Thoracic aorta (tissue), 2 donors: ENCODE measurements around the gene OR8D4. TPM values are rescaled to one million over a fixed set of nuclear protein-coding genes. Genes with fewer than 3 reads are reported as not detected.
"Not testable (repeated sequence)": the region's sequence is repeated elsewhere in the genome, so short reads cannot be mapped to it uniquely, and the experiment has no call there.

Experiments used
- ATAC-seq: fragments of 150-250 bp; one replicate; pipeline ENCODE4 v1.8.0; 2017; ENCODE audit warnings: low read depth; ENCODE audit not compliant: insufficient number of reproducible peaks, low FRiP score
- DNase-seq: peaks from one replicate; pipeline ENCODE4 v3.0.0-alpha.2; 2020; ENCODE audit warnings: low spot score
- H3K27ac ChIP-seq, 2 donors: fragments of 200-600 bp; sonication (generic); 1 replicate in 1 of 2; 2 replicates in 1 of 2; pipeline ENCODE4 v1.5.1; 2016; ENCODE audit warnings: mild to moderate bottlenecking in 2 of 2, moderate library complexity in 2 of 2
- H3K27me3 ChIP-seq: fragments of 200-600 bp; sonication (generic); replicated peaks from 2 replicates; pipeline ENCODE4 v1.6.0; 2016; ENCODE audit warnings: mild to moderate bottlenecking; ENCODE audit not compliant: insufficient read depth
- H3K36me3 ChIP-seq: fragments of 200-600 bp; sonication (generic); one replicate; pipeline ENCODE4 v1.5.1; 2016
- H3K4me1 ChIP-seq, 2 donors: fragments of 200-600 bp; sonication (generic); 1 replicate in 1 of 2; 2 replicates in 1 of 2; pipeline versions ENCODE4 v1.5.1 to v1.6.0; 2016; ENCODE audit warnings: low read depth in 2 of 2, mild to moderate bottlenecking in 1 of 2; ENCODE audit not compliant: control insufficient read depth in 1 of 2
- H3K4me3 ChIP-seq: fragments of 200-600 bp; sonication (generic); 2 replicates; pipeline ENCODE4 v1.5.1; 2016; ENCODE audit warnings: mild to moderate bottlenecking
- H3K9me3 ChIP-seq: fragments of 200-600 bp; sonication (generic); 2 replicates; pipeline ENCODE4 v1.5.1; 2016
- total RNA-seq, 2 donors: library from RNA; depleted of rRNA; stranded (reverse); fragments of >200 nt; gene quantifications; one replicate each; pipeline versions ENCODE4 v1.1.0 to v1.2.3, GENCODE V29; 2016
- TF ChIP-seq, protein P1 (sequence below): fragments of 200-600 bp; sonication (generic); IDR thresholded peaks from one replicate; pipeline ENCODE4 v1.5.1; 2019; ENCODE audit warnings: antibody characterized with exemption

Gene OR8D4
- total RNA-seq = not detected

DNA sequence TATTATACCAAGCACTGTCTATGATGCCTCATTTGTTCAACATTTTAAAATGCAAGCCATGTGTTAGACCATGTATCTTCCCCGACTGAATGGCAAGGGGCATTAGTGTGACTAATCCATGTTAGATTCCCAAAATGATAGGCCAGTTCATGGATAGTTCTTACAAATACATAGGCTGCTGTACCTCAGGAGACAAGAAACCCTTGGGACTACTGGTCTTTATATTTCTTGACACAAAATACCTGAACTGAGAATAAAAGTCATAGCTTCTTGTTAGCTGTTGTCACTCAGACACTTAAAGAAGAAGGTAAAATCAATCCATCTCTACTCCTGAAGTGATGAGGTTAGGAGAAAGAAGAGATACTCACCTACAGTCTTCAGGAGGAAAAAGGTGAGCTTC, at the start of gene OR8D4:
OR8D4 (plus strand) TSS at position 301 of the 400 bp plus-strand sequence. CDS start 4,265 bp downstream, outside the sequence.
- Histone ChIP-seq H3K4me1 (no peaks in the 10 kb centered on the region), H3K27ac (no peak within 1 kb of the TSS), H3K36me3 (no peaks in the 10 kb centered on the region), H3K4me3 (no peak within 1 kb of the TSS), H3K9me3 (no peaks in the 10 kb centered on the region), H3K27me3 (no peaks in the 10 kb centered on the region)
- TF ChIP-seq, protein P1, sequence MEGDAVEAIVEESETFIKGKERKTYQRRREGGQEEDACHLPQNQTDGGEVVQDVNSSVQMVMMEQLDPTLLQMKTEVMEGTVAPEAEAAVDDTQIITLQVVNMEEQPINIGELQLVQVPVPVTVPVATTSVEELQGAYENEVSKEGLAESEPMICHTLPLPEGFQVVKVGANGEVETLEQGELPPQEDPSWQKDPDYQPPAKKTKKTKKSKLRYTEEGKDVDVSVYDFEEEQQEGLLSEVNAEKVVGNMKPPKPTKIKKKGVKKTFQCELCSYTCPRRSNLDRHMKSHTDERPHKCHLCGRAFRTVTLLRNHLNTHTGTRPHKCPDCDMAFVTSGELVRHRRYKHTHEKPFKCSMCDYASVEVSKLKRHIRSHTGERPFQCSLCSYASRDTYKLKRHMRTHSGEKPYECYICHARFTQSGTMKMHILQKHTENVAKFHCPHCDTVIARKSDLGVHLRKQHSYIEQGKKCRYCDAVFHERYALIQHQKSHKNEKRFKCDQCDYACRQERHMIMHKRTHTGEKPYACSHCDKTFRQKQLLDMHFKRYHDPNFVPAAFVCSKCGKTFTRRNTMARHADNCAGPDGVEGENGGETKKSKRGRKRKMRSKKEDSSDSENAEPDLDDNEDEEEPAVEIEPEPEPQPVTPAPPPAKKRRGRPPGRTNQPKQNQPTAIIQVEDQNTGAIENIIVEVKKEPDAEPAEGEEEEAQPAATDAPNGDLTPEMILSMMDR = no peak
- ATAC-seq = no peak
- DNase-seq = no peak

DNA sequence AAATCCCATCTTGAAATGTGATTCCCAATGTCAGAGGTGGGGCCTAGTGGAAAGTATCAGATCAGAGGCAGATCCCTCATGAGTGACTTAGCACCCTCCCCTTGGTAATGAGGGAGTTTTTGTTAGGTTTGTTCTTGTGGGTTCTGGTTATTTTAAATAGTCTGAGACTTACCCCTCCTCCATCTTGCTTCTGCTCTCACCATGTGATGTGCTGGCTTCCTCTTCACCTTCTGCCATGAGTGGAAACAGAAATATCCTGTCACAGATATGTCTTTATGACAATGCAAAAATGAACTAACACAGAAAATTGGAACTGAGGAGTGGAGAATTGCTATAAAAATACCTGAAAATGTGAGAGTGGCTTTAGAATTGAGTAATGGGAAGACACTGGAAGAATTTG, 49.6 kb upstream of the OR8D4 start:
- no peaks in the 10 kb centered on the region for H3K4me1 ChIP-seq
- no peak overlapping the region for H3K4me3 ChIP-seq
- DNase-seq = no peak
- ATAC-seq = no peak
- no peaks in the 10 kb centered on the region for H3K27me3 ChIP-seq
- TF ChIP-seq, protein P1 = no peak
- H3K36me3 ChIP-seq = no peaks in the 10 kb centered on the region
- no peak overlapping the region for H3K27ac ChIP-seq
- no peaks in the 10 kb centered on the region for H3K9me3 ChIP-seq

DNA sequence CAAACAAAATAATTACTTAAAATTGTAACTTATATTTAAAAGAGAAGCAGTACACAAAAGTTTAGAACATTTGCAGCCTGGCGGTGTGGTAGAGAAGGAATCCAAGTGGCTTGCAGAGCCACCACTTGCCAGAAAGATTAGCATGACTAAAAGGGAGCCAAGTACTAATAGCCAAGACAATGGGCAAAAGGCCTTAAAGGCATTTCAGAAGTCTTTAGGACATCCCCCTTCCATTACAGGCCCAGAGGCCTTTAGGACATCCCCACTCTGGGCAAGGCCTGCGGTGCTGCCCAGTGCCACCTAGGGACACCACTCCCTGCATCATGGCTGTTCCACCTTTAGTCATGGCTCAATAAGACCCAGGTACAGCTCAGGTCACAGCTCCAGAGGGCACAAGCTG, 48.9 kb upstream of the OR8D4 start:
- Histone ChIP-seq H3K27me3 (no peaks in the 10 kb centered on the region), H3K4me3 (no peak overlapping the region), H3K27ac (no peak overlapping the region), H3K4me1 (no peaks in the 10 kb centered on the region), H3K9me3 (no peaks in the 10 kb centered on the region), H3K36me3 (no peaks in the 10 kb centered on the region)
- TF ChIP-seq, protein P1 = no peak
- DNase-seq = no peak
- no peak for ATAC-seq

DNA sequence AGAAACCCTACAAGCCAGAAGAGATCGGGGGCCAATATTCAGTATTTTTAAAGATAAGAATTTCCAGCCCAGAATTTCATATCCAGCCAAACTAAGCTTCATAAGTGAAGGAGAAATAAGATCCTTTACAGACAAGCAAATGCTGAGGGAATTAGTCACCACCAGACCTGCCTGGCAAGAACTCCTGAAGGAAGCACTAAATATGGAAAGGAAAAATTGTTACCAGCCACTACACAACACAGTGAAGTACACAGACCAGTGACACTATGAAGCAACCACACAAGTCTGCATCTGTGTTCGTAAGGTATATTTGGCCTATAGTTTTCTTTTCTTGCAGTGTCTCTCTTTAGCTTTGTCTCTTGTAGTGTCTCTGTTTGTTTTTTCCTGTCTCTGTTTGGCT, 45.5 kb upstream of the OR8D4 start:
- no peaks in the 10 kb centered on the region for H3K27me3 ChIP-seq
- H3K9me3 ChIP-seq = no peaks in the 10 kb centered on the region
- no peaks in the 10 kb centered on the region for H3K36me3 ChIP-seq
- DNase-seq = no peak
- ATAC-seq = no peak
- TF ChIP-seq, protein P1 = no peak
- no peak overlapping the region for H3K4me3 ChIP-seq
- H3K4me1 ChIP-seq = no peaks in the 10 kb centered on the region
- H3K27ac ChIP-seq = no peak overlapping the region

DNA sequence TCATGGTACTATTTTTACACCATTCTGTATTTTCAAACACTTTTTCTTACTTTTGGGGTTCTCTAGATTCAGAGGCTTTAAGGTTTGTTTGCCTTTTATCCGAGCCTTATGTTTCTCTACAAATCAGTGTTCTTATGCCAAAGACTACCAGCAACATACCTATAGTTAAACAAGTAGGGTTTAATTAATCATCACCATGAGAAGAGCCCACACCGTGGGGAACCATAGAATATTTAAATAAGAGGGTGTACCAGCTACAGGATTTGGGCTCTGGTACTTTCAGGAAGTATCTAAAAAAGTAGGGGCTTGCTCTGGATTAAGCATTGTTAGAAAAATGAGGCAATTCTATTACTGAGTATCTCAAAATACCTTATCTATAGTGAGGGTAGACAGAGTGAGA, 42.2 kb upstream of the OR8D4 start:
- TF ChIP-seq, protein P1 = no peak
- H3K27ac ChIP-seq = no peak overlapping the region
- H3K4me1 ChIP-seq = no peaks in the 10 kb centered on the region
- ATAC-seq (no peak), DNase-seq (no peak)
- no peaks in the 10 kb centered on the region for H3K27me3 ChIP-seq
- H3K9me3 ChIP-seq = no peaks in the 10 kb centered on the region
- no peak overlapping the region for H3K4me3 ChIP-seq
- H3K36me3 ChIP-seq = no peaks in the 10 kb centered on the region

DNA sequence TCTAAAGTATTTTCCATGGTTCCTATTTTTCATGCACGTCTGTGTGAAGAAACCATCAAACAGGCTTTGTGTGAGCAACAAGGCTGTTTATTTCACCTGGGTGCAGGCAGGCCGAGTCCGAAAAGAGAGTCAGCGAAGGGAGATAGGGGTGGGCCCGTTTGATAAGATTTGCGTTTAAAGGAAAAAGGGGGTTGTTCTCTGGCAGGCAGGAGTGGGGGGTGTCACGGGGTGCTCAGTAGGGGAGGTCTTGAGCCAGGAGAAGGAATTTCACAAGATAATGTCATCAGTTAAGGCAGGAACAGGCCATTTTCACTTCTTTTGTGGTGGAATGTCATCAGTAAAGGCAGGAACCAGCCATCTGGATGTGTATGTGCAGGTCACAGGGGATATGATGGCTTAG, 36.7 kb upstream of the OR8D4 start:
- DNase-seq, ATAC-seq, H3K27me3 ChIP-seq, H3K9me3 ChIP-seq, H3K4me3 ChIP-seq, H3K4me1 ChIP-seq, H3K27ac ChIP-seq, H3K36me3 ChIP-seq: not testable (repeated sequence)

DNA sequence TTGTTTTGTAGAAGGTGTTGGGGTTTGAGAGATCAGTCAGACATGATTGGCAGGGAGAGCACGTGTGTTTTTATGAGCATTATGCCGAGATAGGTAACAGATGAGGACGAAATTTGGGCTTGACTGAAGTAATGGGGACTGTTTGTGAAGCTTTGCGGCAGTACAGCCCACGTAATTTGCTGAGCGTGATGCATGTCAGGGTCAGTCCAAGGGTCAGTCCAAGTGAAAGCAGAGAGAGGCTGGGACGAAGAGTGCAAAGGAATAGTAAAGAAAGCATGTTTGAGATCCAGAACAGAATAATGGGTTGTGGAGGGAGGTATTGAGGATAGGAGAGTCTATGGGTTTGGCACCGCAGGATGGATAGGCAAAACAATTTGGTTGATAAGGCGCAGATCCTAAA, 34.2 kb upstream of the OR8D4 start:
- H3K4me3 ChIP-seq, DNase-seq, H3K27ac ChIP-seq, H3K27me3 ChIP-seq, H3K9me3 ChIP-seq, H3K36me3 ChIP-seq, ATAC-seq, H3K4me1 ChIP-seq: not testable (repeated sequence)
